DOHH2 (cell line): Measurements from ENCODE around the gene POFUT2.

ENCODE experiments used
- H3F3A ChIP-seq: fragments of 200-600 bp; sonication (generic), shearing (Covaris generic); 2 replicates; pipeline ENCODE4 v1.6.0; 2016; ENCODE audit warnings: antibody characterized with exemption, mild to moderate bottlenecking; ENCODE audit not compliant: control insufficient read depth, insufficient read depth
- H3K27ac ChIP-seq: fragments of 200-600 bp; sonication (generic); 2 replicates; pipeline ENCODE4 v1.5.1; 2014; ENCODE audit warnings: low read depth, mild to moderate bottlenecking, low read length, moderate library complexity
- H3K27me3 ChIP-seq: fragments of 200-600 bp; sonication (generic); 2 replicates; pipeline ENCODE4 v1.6.1; 2014; ENCODE audit warnings: mild to moderate bottlenecking, low read length, mixed read lengths; ENCODE audit not compliant: control insufficient read depth
- H3K36me3 ChIP-seq: fragments of 200-600 bp; sonication (generic); 2 replicates; pipeline ENCODE4 v1.6.1; 2014; ENCODE audit warnings: mild to moderate bottlenecking, low read length, moderate library complexity, mixed read lengths; ENCODE audit not compliant: control insufficient read depth
- H3K4me1 ChIP-seq: fragments of 200-600 bp; sonication (generic); 2 replicates; pipeline ENCODE4 v1.6.1; 2014; ENCODE audit warnings: mild to moderate bottlenecking, low read length, mixed read lengths; ENCODE audit not compliant: control insufficient read depth
- H3K4me2 ChIP-seq: fragments of 200-600 bp; sonication (generic); 2 replicates; pipeline ENCODE4 v1.6.0; 2014; ENCODE audit warnings: mild to moderate bottlenecking, low read length, moderate library complexity
- H3K4me3 ChIP-seq: fragments of 200-600 bp; sonication (generic); 2 replicates; pipeline ENCODE4 v1.5.1; 2014; ENCODE audit warnings: mild to moderate bottlenecking, low read length, mixed read lengths
- H3K79me2 ChIP-seq: fragments of 200-600 bp; sonication (generic); 2 replicates; pipeline ENCODE4 v1.6.1; 2014; ENCODE audit warnings: mild to moderate bottlenecking, low read length, mixed read lengths; ENCODE audit not compliant: control insufficient read depth
- H3K9me2 ChIP-seq: fragments of 200-600 bp; sonication (generic); replicated peaks from 2 replicates; pipeline ENCODE4 v1.6.1; 2014; ENCODE audit warnings: mild to moderate bottlenecking, low read length, mixed read lengths; ENCODE audit not compliant: control insufficient read depth
- H3K9me3 ChIP-seq: fragments of 200-600 bp; sonication (generic); 2 replicates; pipeline ENCODE4 v1.6.1; 2014; ENCODE audit warnings: antibody characterized with exemption, low read length, mixed read lengths; ENCODE audit not compliant: control insufficient read depth, insufficient read depth
- H4K20me1 ChIP-seq: fragments of 200-600 bp; sonication (generic); 2 replicates; pipeline ENCODE4 v1.6.0; 2014; ENCODE audit warnings: low read depth, mild to moderate bottlenecking, antibody characterized with exemption, low read length, moderate library complexity; ENCODE audit not compliant: control insufficient read depth, insufficient read depth
- CTCF ChIP-seq: fragments of 200-600 bp; sonication (generic); IDR thresholded peaks from one replicate; pipeline ENCODE4 v1.5.1; 2014; ENCODE audit warnings: antibody characterized with exemption, mild to moderate bottlenecking, low read depth, low read length; ENCODE audit not compliant: poor library complexity, severe bottlenecking
- EZH2phosphoT487 ChIP-seq: fragments of 200-600 bp; sonication (generic); IDR thresholded peaks from 2 replicates; pipeline ENCODE4 v1.6.1; 2017; ENCODE audit warnings: borderline replicate concordance, mild to moderate bottlenecking, antibody characterized with exemption, low read length, moderate library complexity, mixed read lengths

The POFUT2 gene

DNA sequence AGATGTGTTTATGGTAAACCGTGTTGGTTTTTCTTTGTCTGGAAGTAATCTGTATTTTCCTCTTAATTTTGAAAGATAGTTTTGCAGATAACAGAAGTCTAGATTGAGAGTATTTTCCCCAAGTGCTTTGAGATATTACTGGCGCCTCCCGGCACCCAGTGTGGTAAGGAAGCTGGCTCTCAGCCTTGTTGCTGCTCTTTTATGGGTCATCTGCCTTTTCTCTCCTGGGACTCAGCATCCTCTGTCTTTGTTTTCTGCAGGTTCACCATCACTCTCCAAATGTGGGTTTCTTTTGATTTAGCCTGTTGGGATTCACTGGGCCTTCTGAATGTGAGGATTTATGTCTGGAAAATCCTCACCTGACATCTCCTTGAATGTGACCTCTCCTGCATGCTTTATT lies 37.4 kb downstream of the POFUT2 start:
- Histone ChIP-seq H3K4me2 (no peak overlapping the region), H3F3A (no peaks in the 10 kb centered on the region), H3K36me3 (no peaks in the 10 kb centered on the region), H3K4me3 (no peak overlapping the region), H3K4me1 (peaks cover 2% of the 10 kb centered on the region; the same call in 1 of the 2 replicates), H3K27ac (no peak overlapping the region), H3K27me3 (no peaks in the 10 kb centered on the region), H3K79me2 (no peaks in the 10 kb centered on the region), H4K20me1 (no peaks in the 10 kb centered on the region), H3K9me2 (no peaks in the 10 kb centered on the region), H3K9me3 (no peaks in the 10 kb centered on the region)
- no peak for TF ChIP-seq EZH2phosphoT487
- TF ChIP-seq CTCF, result no peak

GRCh38 chr21:45249626-45250025 lies 38.1 kb downstream of the POFUT2 start:
- no peak overlapping the region for H3K27ac ChIP-seq
- H3K27me3 ChIP-seq, result no peaks in the 10 kb centered on the region
- no peaks in the 10 kb centered on the region for H4K20me1 ChIP-seq
- TF ChIP-seq EZH2phosphoT487, result no peak
- TF ChIP-seq CTCF, result no peak
- H3F3A ChIP-seq, result no peaks in the 10 kb centered on the region
- no peaks in the 10 kb centered on the region for H3K4me1 ChIP-seq
- H3K79me2 ChIP-seq, result no peaks in the 10 kb centered on the region
- H3K4me3 ChIP-seq, result no peak overlapping the region
- peaks cover 3% of the 10 kb centered on the region; the same call in 1 of the 2 replicates for H3K9me3 ChIP-seq
- H3K4me2 ChIP-seq, result no peak overlapping the region
- no peaks in the 10 kb centered on the region for H3K9me2 ChIP-seq
- H3K36me3 ChIP-seq, result no peaks in the 10 kb centered on the region

- peaks cover 5% of the 10 kb centered on the region; the same call in 1 of the 2 replicates for H3K9me3 ChIP-seq
- no peaks in the 10 kb centered on the region for H3K79me2 ChIP-seq
- no peaks in the 10 kb centered on the region for H4K20me1 ChIP-seq
- no peak overlapping the region for H3K4me3 ChIP-seq
- no peaks in the 10 kb centered on the region for H3F3A ChIP-seq
- no peak overlapping the region for H3K27ac ChIP-seq
- H3K9me2 ChIP-seq, result no peaks in the 10 kb centered on the region
- H3K4me2 ChIP-seq, result no peak overlapping the region
- TF ChIP-seq EZH2phosphoT487, result no peak
- H3K36me3 ChIP-seq, result no peaks in the 10 kb centered on the region
- H3K27me3 ChIP-seq, result no peaks in the 10 kb centered on the region
- H3K4me1 ChIP-seq, result no peaks in the 10 kb centered on the region
Measured at GRCh38 chr21:45248893-45249381, 38.8 kb downstream of the POFUT2 start.

- Histone ChIP-seq H3K4me1 (no peaks in the 10 kb centered on the region), H3K4me2 (no peak overlapping the region), H4K20me1 (no peaks in the 10 kb centered on the region), H3F3A (no peaks in the 10 kb centered on the region), H3K27ac (no peak overlapping the region), H3K36me3 (no peaks in the 10 kb centered on the region), H3K9me2 (no peaks in the 10 kb centered on the region), H3K9me3 (peaks cover 8% of the 10 kb centered on the region; the same call in 1 of the 2 replicates), H3K27me3 (no peaks in the 10 kb centered on the region), H3K79me2 (no peaks in the 10 kb centered on the region), H3K4me3 (no peak overlapping the region)
- TF ChIP-seq CTCF (no peak), EZH2phosphoT487 (no peak)
Measured at GRCh38 chr21:45248301-45248892, 39.3 kb downstream of the POFUT2 start.
